NT2/D1 (cell line): Measurements from ENCODE around the gene CFAP54.

Source experiments
- SUZ12 ChIP-seq: IDR thresholded peaks from 2 replicates; pipeline ENCODE4 v1.6.1; 2011; ENCODE audit not compliant: insufficient read length, insufficient read depth; ENCODE audit errors: extremely low read depth
- YY1 ChIP-seq: IDR thresholded peaks from 2 replicates; pipeline ENCODE4 v1.6.1; 2011; ENCODE audit not compliant: insufficient read length, insufficient read depth
- ZNF274 ChIP-seq: IDR thresholded peaks from 2 replicates; pipeline ENCODE4 v1.6.1; 2011; ENCODE audit warnings: mild to moderate bottlenecking, low read depth, low read length

DNA sequence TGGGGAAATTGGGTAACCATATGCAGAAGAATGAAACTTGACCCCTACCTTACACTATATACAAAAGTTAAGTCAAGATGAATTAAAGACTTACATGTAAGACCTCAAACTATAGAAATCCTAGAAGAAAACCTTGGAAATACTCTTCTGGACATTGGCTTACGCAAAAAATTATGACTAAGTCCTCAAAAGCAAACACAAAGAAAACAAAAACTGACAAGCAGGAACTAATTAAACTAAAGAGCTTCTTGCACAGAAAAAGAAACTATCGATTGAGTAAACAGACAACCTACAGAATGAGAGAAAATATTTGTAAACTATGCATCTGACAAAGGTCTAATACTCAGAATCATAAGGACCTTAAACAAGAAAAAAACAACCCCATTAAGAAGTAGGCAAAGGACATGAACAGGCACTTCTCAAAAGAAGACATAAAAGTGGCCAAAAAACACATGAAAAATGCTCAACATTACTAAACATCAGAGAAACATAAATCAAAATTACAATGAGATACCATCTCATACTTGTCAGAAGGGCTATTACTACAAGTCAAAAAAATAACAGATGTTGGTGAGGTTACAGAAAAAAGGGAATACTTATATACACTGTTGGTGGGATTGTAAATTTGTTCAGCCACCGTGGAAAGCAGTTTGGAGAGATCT, 37.0 kb upstream of the CFAP54 start:
- TF ChIP-seq ZNF274 (no peak), SUZ12 (no peak), YY1 (no peak)
